ENCODE results near the gene DUS4L.

Gene DUS4L

GRCh38 chr7:107627002-107627401 lies 63.2 kb downstream of the DUS4L start:
- H3K27ac ChIP-seq (ENCODE audit: low read length), result no peak overlapping the region
- peaks cover 7% of the 10 kb centered on the region for H3K4me1 ChIP-seq (ENCODE audit: low read length)

More at GRCh38 chr7:107627002-107627401, 63.2 kb downstream of the DUS4L start:
- Histone ChIP-seq H2AFZ (ENCODE audit: low read depth, low read length) (no peak overlapping the region), H3K9me3 (ENCODE audit: insufficient read depth, low read length) (no peaks in the 10 kb centered on the region), H3K4me3 (ENCODE audit: low read length) (no peak overlapping the region), H3K79me2 (ENCODE audit: low read length) (no peaks in the 10 kb centered on the region), H3K27me3 (ENCODE audit: low read depth, low read length) (no peaks in the 10 kb centered on the region), H3K36me3 (replicated peaks; ENCODE audit: low read depth, low read length) (no peaks in the 10 kb centered on the region), H3K9ac (ENCODE audit: low read length) (no peak overlapping the region), H3K4me2 (ENCODE audit: low read length) (no peak overlapping the region), H4K20me1 (ENCODE audit: insufficient read depth, low read length) (no peaks in the 10 kb centered on the region)
- TF ChIP-seq EZH2phosphoT487 (IDR thresholded peaks at IDR 0.05; ENCODE audit: low read depth) (no peak), CTCF (IDR thresholded peaks at IDR 0.05; ENCODE audit: low read depth, low read length) (no peak)
